ENCODE results near the gene ICAM1. TPM values are rescaled to one million over a fixed set of nuclear protein-coding genes. Genes with fewer than 3 reads are reported as not detected.
A peak's percentile ranks its signal among the peaks of the same experiment; 100 is the strongest.

Gene ICAM1
- total RNA-seq, 2 donors from 2014 or later: 8.9 to 25.1 TPM

GRCh38 chr19:10332965-10333757 lies 62.2 kb downstream of the ICAM1 start, which contains the start of gene RAVER1:
Gene RAVER1 (minus strand): TSS chr19:10333529. CDS start chr19:10333507, 22 bp downstream.
- peak within 1 kb of the TSS; percentile 73 to 81 for H3K4me3 ChIP-seq
- peaks cover 0 to 12% of the 10 kb centered on the region in 2 donors for H3K36me3 ChIP-seq
- H3K27ac ChIP-seq: peak within 1 kb of the TSS; percentile 87 to 92
- intact Hi-C loops (cut with DNase I): loop anchor here (2.0 kb wide), 1 partner anchor 48 kb away; the partner anchor contains the start of gene TYK2
- under 1% methylated on average over 56 of the region's 82 CpGs for WGBS
- no peaks in the 10 kb centered on the region for H3K27me3 ChIP-seq (replicated peaks; ENCODE audit: insufficient read depth)
- peak; percentile 92 for TF ChIP-seq POLR2AphosphoS5 (IDR thresholded peaks at IDR 0.05)
- TF ChIP-seq, protein P1, sequence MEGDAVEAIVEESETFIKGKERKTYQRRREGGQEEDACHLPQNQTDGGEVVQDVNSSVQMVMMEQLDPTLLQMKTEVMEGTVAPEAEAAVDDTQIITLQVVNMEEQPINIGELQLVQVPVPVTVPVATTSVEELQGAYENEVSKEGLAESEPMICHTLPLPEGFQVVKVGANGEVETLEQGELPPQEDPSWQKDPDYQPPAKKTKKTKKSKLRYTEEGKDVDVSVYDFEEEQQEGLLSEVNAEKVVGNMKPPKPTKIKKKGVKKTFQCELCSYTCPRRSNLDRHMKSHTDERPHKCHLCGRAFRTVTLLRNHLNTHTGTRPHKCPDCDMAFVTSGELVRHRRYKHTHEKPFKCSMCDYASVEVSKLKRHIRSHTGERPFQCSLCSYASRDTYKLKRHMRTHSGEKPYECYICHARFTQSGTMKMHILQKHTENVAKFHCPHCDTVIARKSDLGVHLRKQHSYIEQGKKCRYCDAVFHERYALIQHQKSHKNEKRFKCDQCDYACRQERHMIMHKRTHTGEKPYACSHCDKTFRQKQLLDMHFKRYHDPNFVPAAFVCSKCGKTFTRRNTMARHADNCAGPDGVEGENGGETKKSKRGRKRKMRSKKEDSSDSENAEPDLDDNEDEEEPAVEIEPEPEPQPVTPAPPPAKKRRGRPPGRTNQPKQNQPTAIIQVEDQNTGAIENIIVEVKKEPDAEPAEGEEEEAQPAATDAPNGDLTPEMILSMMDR (IDR thresholded peaks at IDR 0.05): no peak
- TF ChIP-seq POLR2A (IDR thresholded peaks at IDR 0.05): peak; percentile 50
- no peaks in the 10 kb centered on the region for H3K9me3 ChIP-seq
- DNase-seq (ENCODE audit: low spot score): peak; percentile 97
- peaks cover 13% of the 10 kb centered on the region for H3K4me1 ChIP-seq (replicated peaks)

- peak overlapping the region; percentile 87 to 92 for H3K27ac ChIP-seq
- no peaks in the 10 kb centered on the region for H3K9me3 ChIP-seq
- no peak for DNase-seq (ENCODE audit: low spot score)
- H3K36me3 ChIP-seq: peaks cover 0 to 5% of the 10 kb centered on the region in 2 donors
- H3K27me3 ChIP-seq (replicated peaks; ENCODE audit: insufficient read depth): no peaks in the 10 kb centered on the region
- H3K4me1 ChIP-seq (replicated peaks): peaks cover 13% of the 10 kb centered on the region
- TF ChIP-seq POLR2AphosphoS5 (IDR thresholded peaks at IDR 0.05): no peak
- TF ChIP-seq, protein P1 (IDR thresholded peaks at IDR 0.05): no peak
- no peak for TF ChIP-seq POLR2A (IDR thresholded peaks at IDR 0.05)
- H3K4me3 ChIP-seq: peak overlapping the region; percentile 73 to 81
- WGBS: 2% methylated on average over 42 of the region's 44 CpGs
- intact Hi-C loops (cut with DNase I): loop anchor here (2.0 kb wide), 1 partner anchor 47 kb away; the partner anchor contains the start of gene TYK2
Measured at GRCh38 chr19:10333758-10334587, 63.1 kb downstream of the ICAM1 start.

GRCh38 chr19:10334588-10335351 lies 63.9 kb downstream of the ICAM1 start:
- no peaks in the 10 kb centered on the region for H3K27me3 ChIP-seq (replicated peaks; ENCODE audit: insufficient read depth)
- no peaks in the 10 kb centered on the region for H3K9me3 ChIP-seq
- intact Hi-C loops (cut with DNase I): no loop called here
- peaks cover 0 to under 1% of the 10 kb centered on the region in 2 donors for H3K36me3 ChIP-seq
- peak; percentile 94 for TF ChIP-seq POLR2AphosphoS5 (IDR thresholded peaks at IDR 0.05)
- peak; percentile 55 for TF ChIP-seq POLR2A (IDR thresholded peaks at IDR 0.05)
- TF ChIP-seq, protein P1 (IDR thresholded peaks at IDR 0.05): peak in 1 of 4 experiments; percentile 19
- H3K27ac ChIP-seq: peak overlapping the region; percentile 87 to 92
- peak; percentile 94 for DNase-seq (ENCODE audit: low spot score)
- H3K4me1 ChIP-seq (replicated peaks): peaks cover 13% of the 10 kb centered on the region
- WGBS: 18% methylated on average over 54 of the region's 59 CpGs
- H3K4me3 ChIP-seq: peak overlapping the region; percentile 73 to 81

- WGBS: 65% methylated on average over 24 of the region's 26 CpGs
- intact Hi-C loops (cut with DNase I): no loop called here
Measured at GRCh38 chr19:10335352-10335985, 64.5 kb downstream of the ICAM1 start.

More at GRCh38 chr19:10335352-10335985, 64.5 kb downstream of the ICAM1 start:
- DNase-seq (ENCODE audit: low spot score): no peak
- peak overlapping the region; percentile 87 to 92 for H3K27ac ChIP-seq
- TF ChIP-seq, protein P1 (IDR thresholded peaks at IDR 0.05): no peak
- TF ChIP-seq POLR2A (IDR thresholded peaks at IDR 0.05): no peak
- no peaks in the 10 kb centered on the region for H3K27me3 ChIP-seq (replicated peaks; ENCODE audit: insufficient read depth)
- peaks cover 13% of the 10 kb centered on the region for H3K4me1 ChIP-seq (replicated peaks)
- peak overlapping the region in 1 of 2 donors; percentile 81 for H3K4me3 ChIP-seq
- no peaks in the 10 kb centered on the region for H3K36me3 ChIP-seq
- H3K9me3 ChIP-seq: no peaks in the 10 kb centered on the region

All from prostate gland (tissue), 2 donors.